Astrocyte (in vitro differentiated cells and primary cell): ENCODE results near the gene TMTC2.

Source experiments
- CTCF ChIP-seq: IDR thresholded peaks from 2 replicates; pipeline ENCODE4 v1.5.1; 2011; ENCODE audit warnings: low read depth, mild to moderate bottlenecking, inconsistent platforms, low read length, moderate library complexity; ENCODE audit not compliant: insufficient read depth
- EZH2 ChIP-seq: IDR thresholded peaks from 2 replicates; pipeline ENCODE4 v1.6.1; 2012; ENCODE audit warnings: mild to moderate bottlenecking, low read length, inconsistent platforms; ENCODE audit not compliant: insufficient read depth

DNA sequence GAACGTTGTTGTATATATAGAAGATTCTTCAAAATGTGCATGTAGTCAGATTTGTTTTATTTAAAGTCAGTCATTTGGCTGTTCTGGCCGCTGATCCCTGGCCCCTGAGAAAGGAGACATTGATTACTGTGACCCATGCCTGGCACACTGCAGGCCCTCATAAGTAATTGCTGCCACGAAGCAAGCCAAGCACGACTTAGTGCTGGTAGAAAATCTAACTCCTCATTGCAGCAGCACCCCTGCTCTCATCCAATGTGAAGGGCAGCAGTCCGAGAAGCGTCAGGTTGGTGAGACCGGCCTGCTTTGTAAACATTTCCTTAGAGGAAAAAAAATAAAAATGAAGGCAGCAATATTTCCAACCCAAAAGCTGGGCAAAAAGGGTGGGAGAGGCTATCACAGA lies 22.8 kb upstream of the TMTC2 start:
- no peak for TF ChIP-seq CTCF
- no peak for TF ChIP-seq EZH2
